IPS-11a (cell line): ENCODE results near the gene GTF2A1L.
"Not testable (repeated sequence)": the region's sequence is repeated elsewhere in the genome, so short reads cannot be mapped to it uniquely, and the experiment has no call there.

ENCODE experiments used
- H3K4me3 ChIP-seq: one replicate; pipeline ENCODE4 v1.5.1; 2013; ENCODE audit warnings: low read depth, low read length, control low read depth

Gene GTF2A1L

GRCh38 chr2:48607307-48608014 lies 10.2 kb upstream of the GTF2A1L start:
- no peak overlapping the region for H3K4me3 ChIP-seq

- H3K4me3 ChIP-seq, result no peak overlapping the region
Measured at GRCh38 chr2:48613211-48613610, 4.4 kb upstream of the GTF2A1L start.

GRCh38 chr2:48614581-48614980 lies 3.1 kb upstream of the GTF2A1L start:
- not testable (repeated sequence) for H3K4me3 ChIP-seq

GRCh38 chr2:48619526-48619925 lies 1.9 kb downstream of the GTF2A1L start:
- no peak overlapping the region for H3K4me3 ChIP-seq

GRCh38 chr2:48620604-48621003 lies 2.9 kb downstream of the GTF2A1L start:
- H3K4me3 ChIP-seq, result no peak overlapping the region

GRCh38 chr2:48622691-48623090 lies 5.0 kb downstream of the GTF2A1L start:
- H3K4me3 ChIP-seq, result not testable (repeated sequence)

- H3K4me3 ChIP-seq, result no peak overlapping the region
Measured at GRCh38 chr2:48624696-48625095, 7.0 kb downstream of the GTF2A1L start.

GRCh38 chr2:48626047-48626446 lies 8.4 kb downstream of the GTF2A1L start:
- H3K4me3 ChIP-seq, result no peak overlapping the region

- H3K4me3 ChIP-seq, result no peak overlapping the region
Measured at GRCh38 chr2:48633143-48633542, 15.5 kb downstream of the GTF2A1L start.

- no peak overlapping the region for H3K4me3 ChIP-seq
Measured at GRCh38 chr2:48635786-48636185, 18.1 kb downstream of the GTF2A1L start.

GRCh38 chr2:48638261-48638660 lies 20.6 kb downstream of the GTF2A1L start:
- no peak overlapping the region for H3K4me3 ChIP-seq

- H3K4me3 ChIP-seq, result no peak overlapping the region
Measured at GRCh38 chr2:48651158-48651790, 33.6 kb downstream of the GTF2A1L start.

GRCh38 chr2:48668992-48669391 lies 51.3 kb downstream of the GTF2A1L start:
- no peak overlapping the region for H3K4me3 ChIP-seq

- H3K4me3 ChIP-seq, result no peak overlapping the region
Measured at GRCh38 chr2:48673581-48673980, 55.9 kb downstream of the GTF2A1L start.

- H3K4me3 ChIP-seq, result no peak overlapping the region
Measured at GRCh38 chr2:48674933-48675332, 57.3 kb downstream of the GTF2A1L start.

GRCh38 chr2:48677450-48677849 lies 59.8 kb downstream of the GTF2A1L start:
- no peak overlapping the region for H3K4me3 ChIP-seq

GRCh38 chr2:48685126-48685525 lies 67.5 kb downstream of the GTF2A1L start:
- no peak overlapping the region for H3K4me3 ChIP-seq

- no peak overlapping the region for H3K4me3 ChIP-seq
Measured at GRCh38 chr2:48691935-48692691, 74.5 kb downstream of the GTF2A1L start.

GRCh38 chr2:48693066-48693465 lies 75.4 kb downstream of the GTF2A1L start:
- no peak overlapping the region for H3K4me3 ChIP-seq

GRCh38 chr2:48693645-48694044 lies 76.0 kb downstream of the GTF2A1L start:
- H3K4me3 ChIP-seq, result no peak overlapping the region

GRCh38 chr2:48694149-48694548 lies 76.5 kb downstream of the GTF2A1L start:
- no peak overlapping the region for H3K4me3 ChIP-seq

GRCh38 chr2:48695991-48696390 lies 78.3 kb downstream of the GTF2A1L start:
- no peak overlapping the region for H3K4me3 ChIP-seq
